Skeletal muscle tissue (tissue), 4 donors: Measurements from ENCODE around the gene KIAA0232. TPM values are rescaled to one million over a fixed set of nuclear protein-coding genes. Genes with fewer than 3 reads are reported as not detected.

Experiments
- H3K27ac ChIP-seq: one replicate; pipeline ENCODE4 v1.7.0; 2013; ENCODE audit warnings: mild to moderate bottlenecking, low read depth, low read length, inconsistent platforms
- H3K27me3 ChIP-seq, 3 donors: one replicate each; pipeline ENCODE4 v1.7.0; 2013; ENCODE audit warnings: low read length in 3 of 3; ENCODE audit not compliant: control insufficient read depth in 3 of 3, insufficient read depth in 3 of 3
- H3K36me3 ChIP-seq, 3 donors: one replicate each; pipeline ENCODE4 v1.7.0; 2013; ENCODE audit warnings: low read length in 3 of 3; ENCODE audit not compliant: control insufficient read depth in 3 of 3, insufficient read depth in 3 of 3
- H3K4me1 ChIP-seq, 3 donors: one replicate each; pipeline ENCODE4 v1.7.0; 2013; ENCODE audit warnings: low read length in 3 of 3, mild to moderate bottlenecking in 3 of 3; ENCODE audit not compliant: control insufficient read depth in 3 of 3, insufficient read depth in 3 of 3
- H3K4me3 ChIP-seq, 3 donors: one replicate each; pipeline ENCODE4 v1.7.0; 2013; ENCODE audit warnings: low read length in 3 of 3
- H3K9ac ChIP-seq, 3 donors: one replicate each; pipeline ENCODE4 v1.7.0; 2013; ENCODE audit warnings: low read length in 3 of 3, mild to moderate bottlenecking in 3 of 3, moderate library complexity in 2 of 3, low read depth in 1 of 3
- H3K9me3 ChIP-seq, 3 donors: one replicate each; pipeline ENCODE4 v1.7.0; 2013; ENCODE audit warnings: low read length in 3 of 3; ENCODE audit not compliant: control insufficient read depth in 3 of 3
- total RNA-seq: library from RNA; depleted of rRNA; stranded (reverse); fragments of >200 nt; gene quantifications from one replicate; pipeline ENCODE4 v1.2.3, GENCODE V29; 2014
- donor health status: Osteomylitis.

KIAA0232 gene
- total RNA-seq, 1 donor from 2014 or later = 12.5 TPM

DNA sequence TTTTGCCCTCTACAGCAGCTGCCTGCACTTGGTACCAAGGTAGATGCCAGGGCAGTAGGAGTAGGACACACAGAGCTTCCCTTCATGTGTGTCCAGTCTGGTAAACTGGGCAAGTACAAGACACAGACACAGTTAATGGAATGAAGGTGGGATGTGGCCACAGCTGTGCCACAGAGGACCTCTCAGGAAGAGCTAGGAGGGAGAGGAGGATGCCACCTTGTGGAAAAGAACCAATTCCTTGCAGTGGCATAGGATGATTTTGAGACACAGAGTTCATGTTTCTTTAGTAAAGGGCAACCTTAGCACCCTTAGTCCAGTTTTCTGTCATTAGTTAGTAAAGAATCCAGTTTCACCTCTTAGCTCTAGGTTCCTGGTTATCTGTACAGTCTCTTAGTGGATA, 90.8 kb downstream of the KIAA0232 start:
- Histone ChIP-seq H3K27me3 (no peaks in the 10 kb centered on the region), H3K9me3 (no peaks in the 10 kb centered on the region), H3K4me1 (peaks cover 37 to 60% (median 50%) of the 10 kb centered on the region in 3 donors), H3K27ac (peak overlapping the region; percentile 67), H3K4me3 (no peak overlapping the region), H3K9ac (no peak overlapping the region), H3K36me3 (peaks cover 47 to 59% (median 54%) of the 10 kb centered on the region in 3 donors)

DNA sequence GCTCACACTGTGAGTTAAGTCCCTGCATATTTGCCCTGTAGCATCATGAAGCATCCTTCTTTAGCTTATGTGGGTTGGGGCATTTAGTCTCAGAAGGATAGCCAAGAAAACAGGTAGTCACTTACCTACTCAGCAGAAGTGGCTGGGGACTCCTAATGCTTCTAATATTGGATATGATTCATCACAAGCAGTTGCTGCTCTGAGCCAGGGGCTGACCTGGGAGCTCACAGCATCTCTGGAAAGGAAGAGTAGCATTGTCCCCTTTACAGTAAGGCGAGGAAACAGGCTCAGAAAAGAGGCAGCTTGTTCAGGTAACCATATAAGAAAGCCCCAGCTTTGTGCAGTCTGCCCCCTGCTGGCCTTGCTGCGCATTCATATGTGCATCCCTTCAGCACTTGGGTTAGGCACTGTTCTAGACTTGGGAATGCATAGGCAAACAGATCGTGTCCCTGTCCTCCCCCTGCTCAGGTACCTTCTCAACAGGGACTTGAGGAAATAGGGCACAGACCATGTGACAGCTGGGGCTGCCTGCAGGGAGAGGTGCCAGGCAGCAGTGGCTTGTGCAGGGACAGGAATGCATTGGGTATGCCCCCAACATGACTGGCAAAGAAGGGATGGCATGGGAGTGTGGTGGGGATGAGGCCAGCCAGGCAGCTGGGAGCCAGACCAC, 91.4 kb downstream of the KIAA0232 start:
- Histone ChIP-seq H3K9me3 (no peaks in the 10 kb centered on the region), H3K27me3 (no peaks in the 10 kb centered on the region), H3K4me3 (no peak overlapping the region), H3K36me3 (peaks cover 53 to 62% (median 58%) of the 10 kb centered on the region in 3 donors), H3K4me1 (peaks cover 37 to 54% (median 47%) of the 10 kb centered on the region in 3 donors), H3K9ac (peak overlapping the region in 2 of 3 donors; percentile 10 to 15), H3K27ac (peak overlapping the region; percentile 67)

DNA sequence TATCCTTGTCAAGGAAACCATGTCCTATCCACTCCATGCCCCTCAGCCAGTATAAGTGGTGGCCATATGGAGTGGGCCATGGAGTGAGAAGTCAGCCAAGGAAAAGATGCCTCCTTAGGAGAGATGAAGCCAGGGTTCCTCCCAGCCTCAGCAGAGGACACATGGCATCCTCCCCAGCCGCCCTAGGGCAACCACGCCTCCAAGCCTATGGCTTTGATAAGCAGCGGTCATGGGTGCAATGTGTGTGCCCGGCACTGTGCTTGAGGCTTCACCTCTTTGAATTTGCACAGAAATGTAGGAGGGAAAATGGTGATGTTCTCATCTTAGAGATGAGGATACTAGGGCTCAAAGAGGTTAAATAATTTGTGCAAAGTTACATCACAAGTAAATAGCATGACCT, 92.5 kb downstream of the KIAA0232 start:
- Histone ChIP-seq H3K27ac (peak overlapping the region; percentile 67), H3K4me1 (peaks cover 34 to 46% (median 40%) of the 10 kb centered on the region in 3 donors), H3K27me3 (no peaks in the 10 kb centered on the region), H3K4me3 (no peak overlapping the region), H3K9ac (peak overlapping the region in 1 of 3 donors; percentile 19), H3K9me3 (no peaks in the 10 kb centered on the region), H3K36me3 (peaks cover 62 to 71% (median 66%) of the 10 kb centered on the region in 3 donors)

DNA sequence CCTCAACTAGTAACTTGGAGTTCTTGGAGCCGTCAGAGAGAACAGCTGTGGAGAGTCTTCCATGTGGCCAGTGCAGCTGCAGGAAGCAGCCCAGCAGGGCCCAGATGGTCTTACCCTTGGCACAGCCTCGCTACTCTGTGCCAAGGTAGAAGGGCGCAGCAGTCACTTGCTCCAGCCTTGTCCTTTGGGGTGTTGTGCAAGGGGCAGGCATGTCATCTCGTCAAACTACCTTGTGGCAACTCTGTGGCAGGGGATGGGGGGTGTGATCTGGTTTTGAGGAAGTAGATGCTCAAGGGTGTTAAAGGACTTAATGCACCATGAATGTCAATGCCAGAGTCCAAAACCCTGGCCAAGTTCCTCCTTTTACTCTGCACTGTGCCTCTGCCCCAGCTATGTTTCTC, 92.9 kb downstream of the KIAA0232 start:
- peaks cover 66 to 74% (median 69%) of the 10 kb centered on the region in 3 donors for H3K36me3 ChIP-seq
- no peaks in the 10 kb centered on the region for H3K27me3 ChIP-seq
- peak overlapping the region; percentile 36 for H3K27ac ChIP-seq
- H3K4me3 ChIP-seq = no peak overlapping the region
- peaks cover 34 to 44% (median 38%) of the 10 kb centered on the region in 3 donors for H3K4me1 ChIP-seq
- H3K9me3 ChIP-seq = no peaks in the 10 kb centered on the region
- H3K9ac ChIP-seq = no peak overlapping the region

DNA sequence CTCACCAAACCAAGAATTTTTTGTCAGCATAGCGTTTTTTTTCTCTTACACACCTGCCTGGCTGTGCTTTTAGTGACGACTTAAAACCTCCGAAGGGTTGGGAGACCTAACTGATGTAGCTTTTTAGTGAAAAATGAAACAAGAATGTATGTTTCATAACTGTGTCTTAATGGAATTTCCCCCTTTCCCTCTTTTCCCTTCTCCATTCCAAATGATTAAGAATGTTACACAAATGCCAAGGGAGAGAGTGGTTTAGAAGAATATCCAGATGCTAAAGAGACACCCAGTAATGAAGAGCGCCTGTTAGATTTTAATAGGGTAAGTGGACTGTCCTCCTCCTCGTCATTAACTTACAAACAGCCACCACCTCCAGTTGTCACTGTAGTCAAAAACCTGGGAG, 93.9 kb downstream of the KIAA0232 start:
- Histone ChIP-seq H3K4me1 (peaks cover 34 to 44% (median 38%) of the 10 kb centered on the region in 3 donors), H3K4me3 (no peak overlapping the region), H3K36me3 (peaks cover 76 to 82% (median 78%) of the 10 kb centered on the region in 3 donors), H3K9ac (no peak overlapping the region), H3K27ac (peak overlapping the region; percentile 36), H3K9me3 (no peaks in the 10 kb centered on the region), H3K27me3 (no peaks in the 10 kb centered on the region)

DNA sequence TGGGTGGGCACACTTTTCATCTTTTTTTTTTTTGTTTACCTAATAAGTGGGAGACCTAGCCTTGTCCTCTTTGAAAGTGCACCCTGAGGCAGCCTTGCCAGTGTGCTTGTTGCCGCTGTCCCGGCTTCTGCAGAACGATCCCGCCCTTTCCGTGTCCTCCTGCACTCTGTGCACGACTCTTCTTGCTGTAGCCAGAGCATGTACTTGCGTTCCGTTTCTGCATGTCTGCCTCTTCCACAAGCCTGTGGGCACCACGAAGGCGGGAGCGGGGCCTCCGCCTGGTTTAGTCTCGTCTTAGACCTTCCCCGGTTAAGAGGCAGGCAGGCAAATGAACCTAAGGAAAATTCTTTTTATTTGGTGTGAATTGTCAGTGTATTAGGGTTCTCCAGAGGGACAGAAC, 94.5 kb downstream of the KIAA0232 start:
- Histone ChIP-seq H3K9me3 (no peaks in the 10 kb centered on the region), H3K36me3 (peaks cover 77 to 82% (median 78%) of the 10 kb centered on the region in 3 donors), H3K27ac (no peak overlapping the region), H3K27me3 (no peaks in the 10 kb centered on the region), H3K4me1 (peaks cover 34 to 40% (median 38%) of the 10 kb centered on the region in 3 donors), H3K9ac (no peak overlapping the region), H3K4me3 (no peak overlapping the region)

DNA sequence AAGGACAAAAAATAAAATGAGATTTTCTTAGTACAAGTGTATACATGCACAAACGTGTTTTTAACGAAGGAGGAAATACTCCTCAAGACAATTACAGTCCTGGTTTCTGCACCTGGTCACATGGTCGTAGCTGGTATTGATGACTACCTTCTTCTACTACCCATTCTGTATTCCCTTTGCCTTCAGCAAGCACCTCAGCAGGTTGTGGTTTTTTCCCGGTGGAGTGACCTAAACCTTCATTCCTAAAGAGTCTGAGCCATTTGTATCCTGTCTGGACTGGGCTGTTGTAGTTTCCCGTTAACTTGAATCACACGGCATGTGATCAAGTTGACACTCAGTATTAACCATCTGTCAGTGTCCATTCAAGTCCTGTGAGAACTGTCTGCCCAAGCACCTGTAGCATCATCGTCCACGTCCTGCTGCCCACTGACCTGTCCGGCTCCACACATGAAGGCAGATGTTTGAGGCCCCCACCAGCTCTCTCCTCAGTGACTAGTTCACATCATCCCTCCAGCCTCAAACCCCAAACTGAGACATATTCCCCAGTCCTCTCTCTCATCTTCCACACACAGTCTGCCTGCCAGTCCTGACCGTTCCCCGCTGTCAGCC, 96.0 kb downstream of the KIAA0232 start:
- Histone ChIP-seq H3K4me1 (peaks cover 28 to 34% (median 34%) of the 10 kb centered on the region in 3 donors), H3K27me3 (no peaks in the 10 kb centered on the region), H3K27ac (no peak overlapping the region), H3K9me3 (no peaks in the 10 kb centered on the region), H3K36me3 (peaks cover 73 to 82% (median 77%) of the 10 kb centered on the region in 3 donors), H3K9ac (no peak overlapping the region), H3K4me3 (no peak overlapping the region)

DNA sequence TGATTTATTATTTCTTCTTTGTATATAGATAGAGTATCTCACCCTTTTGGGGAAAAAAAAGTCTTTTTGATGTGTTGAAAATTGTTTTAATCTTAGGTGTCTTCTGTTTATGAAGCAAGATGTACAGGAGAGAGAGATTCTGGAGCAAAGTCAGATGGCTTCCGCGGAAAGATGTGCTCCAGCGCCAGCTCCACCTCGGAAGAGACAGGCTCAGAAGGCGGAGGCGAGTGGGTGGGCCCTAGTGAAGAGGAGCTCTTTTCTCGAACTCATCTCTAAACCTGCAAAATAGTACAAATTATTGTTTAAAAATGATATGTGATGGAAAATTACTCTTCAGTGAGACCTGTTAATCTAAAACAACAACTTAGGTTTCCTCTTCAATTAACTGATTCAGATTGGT, 98.2 kb downstream of the KIAA0232 start:
- Histone ChIP-seq H3K36me3 (peaks cover 55 to 68% (median 64%) of the 10 kb centered on the region in 3 donors), H3K4me1 (peaks cover 11 to 18% (median 17%) of the 10 kb centered on the region in 3 donors), H3K4me3 (no peak overlapping the region), H3K9ac (no peak overlapping the region), H3K27ac (no peak overlapping the region), H3K9me3 (no peaks in the 10 kb centered on the region), H3K27me3 (no peaks in the 10 kb centered on the region)

DNA sequence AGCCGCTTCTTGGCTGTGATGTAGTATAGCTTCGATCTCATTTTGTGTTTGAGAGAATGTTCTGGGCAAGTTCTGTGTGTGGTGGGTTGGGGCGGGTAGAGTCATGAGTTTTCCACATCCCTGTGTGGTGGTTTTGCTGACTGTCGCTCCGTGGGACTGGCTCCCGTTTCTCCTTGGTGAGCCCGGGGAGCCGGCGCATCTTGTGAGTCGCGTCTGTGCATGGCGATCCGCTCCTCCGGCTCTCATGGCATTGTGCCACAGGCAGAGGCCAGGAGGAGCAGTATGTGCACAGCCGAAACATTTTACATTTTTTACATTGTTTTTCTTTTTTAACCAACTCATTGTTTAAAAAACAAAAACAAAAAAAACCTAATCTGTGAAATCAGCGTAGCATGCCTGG, 99.4 kb downstream of the KIAA0232 start:
- peaks cover 49 to 59% (median 56%) of the 10 kb centered on the region in 3 donors for H3K36me3 ChIP-seq
- H3K27ac ChIP-seq = no peak overlapping the region

DNA sequence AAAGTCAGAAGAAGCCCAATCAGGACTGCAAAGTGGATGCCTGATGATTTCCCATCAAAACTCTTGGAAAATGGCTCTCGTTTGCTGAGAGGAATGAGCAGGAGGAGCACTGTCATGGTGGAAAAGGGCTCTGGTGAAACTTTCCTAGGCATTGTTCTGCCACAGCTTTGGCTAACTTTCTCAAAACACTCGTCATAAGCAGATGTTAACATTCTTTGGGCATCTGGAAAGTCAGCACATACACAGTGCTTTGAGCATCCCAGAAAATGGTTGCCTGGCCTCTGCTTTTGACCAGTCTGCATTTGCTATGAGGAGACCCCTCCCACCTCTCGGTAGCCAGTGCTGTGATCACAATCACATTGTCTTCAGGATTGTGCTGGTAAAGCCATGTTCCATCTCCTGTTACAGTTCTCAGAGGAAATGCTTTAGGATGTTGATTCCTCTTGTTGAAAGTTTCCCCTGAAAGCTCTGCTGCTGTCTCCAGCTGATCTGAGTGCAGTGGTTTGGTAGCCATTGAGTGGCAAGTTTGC, 101.9 kb downstream of the KIAA0232 start:
- H3K9ac ChIP-seq = no peak overlapping the region
- peaks cover 13 to 34% (median 26%) of the 10 kb centered on the region in 3 donors for H3K4me1 ChIP-seq
- no peak overlapping the region for H3K27ac ChIP-seq
- H3K27me3 ChIP-seq = no peaks in the 10 kb centered on the region
- H3K9me3 ChIP-seq = no peaks in the 10 kb centered on the region
- H3K4me3 ChIP-seq = no peak overlapping the region
- peaks cover 29 to 38% (median 36%) of the 10 kb centered on the region in 3 donors for H3K36me3 ChIP-seq

More for the DNA sequence above, 99.4 kb downstream of the KIAA0232 start:
- Histone ChIP-seq H3K27me3 (no peaks in the 10 kb centered on the region), H3K4me3 (no peak overlapping the region), H3K9ac (no peak overlapping the region), H3K9me3 (no peaks in the 10 kb centered on the region), H3K4me1 (peaks cover 13 to 18% (median 17%) of the 10 kb centered on the region in 3 donors)
